Subcutaneous abdominal adipose tissue (tissue), 5 donors: Measurements from ENCODE around the gene CDK5RAP1.
"Not testable (repeated sequence)": the region's sequence is repeated elsewhere in the genome, so short reads cannot be mapped to it uniquely, and the experiment has no call there.

Experiments
- H3K27ac ChIP-seq: one replicate; pipeline ENCODE4 v1.7.0; 2013; ENCODE audit warnings: low read depth, mild to moderate bottlenecking, inconsistent platforms, low read length, moderate library complexity
- H3K27me3 ChIP-seq, 5 donors: one replicate each; pipeline ENCODE4 v1.7.0; 2013; ENCODE audit warnings: low read length in 5 of 5, inconsistent platforms in 1 of 5; ENCODE audit not compliant: control insufficient read depth in 5 of 5, insufficient read depth in 4 of 5
- H3K36me3 ChIP-seq, 5 donors: one replicate each; pipeline ENCODE4 v1.7.0; 2013; ENCODE audit warnings: low read length in 5 of 5; ENCODE audit not compliant: control insufficient read depth in 5 of 5, insufficient read depth in 5 of 5
- H3K4me1 ChIP-seq, 5 donors: one replicate each; pipeline ENCODE4 v1.7.0; 2013; ENCODE audit warnings: low read length in 5 of 5, mild to moderate bottlenecking in 3 of 5, moderate library complexity in 1 of 5; ENCODE audit not compliant: control insufficient read depth in 5 of 5, insufficient read depth in 5 of 5
- H3K4me3 ChIP-seq, 5 donors: one replicate each; pipeline ENCODE4 v1.7.0; 2013; ENCODE audit warnings: low read length in 5 of 5, low read depth in 1 of 5
- H3K9ac ChIP-seq, 5 donors: one replicate each; pipeline ENCODE4 v1.7.0; 2013; ENCODE audit warnings: low read length in 5 of 5, mild to moderate bottlenecking in 4 of 5, moderate library complexity in 3 of 5
- H3K9me3 ChIP-seq, 5 donors: one replicate each; pipeline ENCODE4 v1.7.0; 2013; ENCODE audit warnings: low read length in 5 of 5; ENCODE audit not compliant: control insufficient read depth in 5 of 5
- donor health status: healthy.
- donor health status: healthy.
- donor health status: healthy.
- donor health status: healthy.
- donor health status: healthy.

Gene CDK5RAP1

GRCh38 chr20:33407251-33407650, 5.9 kb upstream of the CDK5RAP1 start:
- Histone ChIP-seq H3K36me3 (peaks cover 2 to 54% (median 41%) of the 10 kb centered on the region in 5 donors), H3K9ac (no peak overlapping the region), H3K27ac (no peak overlapping the region), H3K27me3 (no peaks in the 10 kb centered on the region), H3K4me1 (peaks cover 0 to 2% (median 1%) of the 10 kb centered on the region in 5 donors), H3K4me3 (no peak overlapping the region), H3K9me3 (peaks cover 0 to 3% (median 0%) of the 10 kb centered on the region in 5 donors)

- Histone ChIP-seq H3K27me3 (no peaks in the 10 kb centered on the region), H3K36me3 (peaks cover 0 to 29% (median 25%) of the 10 kb centered on the region in 5 donors), H3K9me3 (peaks cover 0 to 3% (median 0%) of the 10 kb centered on the region in 5 donors), H3K9ac (no peak overlapping the region), H3K27ac (no peak overlapping the region), H3K4me3 (no peak overlapping the region), H3K4me1 (peaks cover 6 to 28% (median 25%) of the 10 kb centered on the region in 5 donors)
These were observed 3.0 kb upstream of the CDK5RAP1 start for GRCh38 chr20:33404281-33404680.

- peaks cover 6 to 29% (median 26%) of the 10 kb centered on the region in 5 donors for H3K4me1 ChIP-seq
- no peaks in the 10 kb centered on the region for H3K27me3 ChIP-seq
- H3K9me3 ChIP-seq: no peaks in the 10 kb centered on the region
- no peak overlapping the region for H3K27ac ChIP-seq
- H3K9ac ChIP-seq: peak overlapping the region; percentile 74 to 100 (median 99)
- peak overlapping the region; percentile 85 to 100 (median 98) for H3K4me3 ChIP-seq
- H3K36me3 ChIP-seq: peaks cover 0 to 8% (median 3%) of the 10 kb centered on the region in 5 donors
These were observed 626 bp upstream of the CDK5RAP1 start for GRCh38 chr20:33401921-33402369.

GRCh38 chr20:33400812-33401183, 521 bp downstream of the CDK5RAP1 start:
- no peaks in the 10 kb centered on the region for H3K9me3 ChIP-seq
- peak overlapping the region; percentile 74 to 100 (median 99) for H3K9ac ChIP-seq
- H3K4me1 ChIP-seq: peaks cover 6 to 29% (median 26%) of the 10 kb centered on the region in 5 donors
- peak overlapping the region; percentile 85 to 100 (median 98) for H3K4me3 ChIP-seq
- H3K27ac ChIP-seq: peak overlapping the region; percentile 67
- no peaks in the 10 kb centered on the region for H3K27me3 ChIP-seq
- peaks cover 0 to 16% (median 9%) of the 10 kb centered on the region in 5 donors for H3K36me3 ChIP-seq

GRCh38 chr20:33399924-33400323, 1.4 kb downstream of the CDK5RAP1 start:
- H3K27me3 ChIP-seq: no peaks in the 10 kb centered on the region
- peaks cover 0 to 22% (median 9%) of the 10 kb centered on the region in 5 donors for H3K36me3 ChIP-seq
- H3K4me1 ChIP-seq: peaks cover 6 to 29% (median 26%) of the 10 kb centered on the region in 5 donors
- H3K9me3 ChIP-seq: no peaks in the 10 kb centered on the region
- H3K9ac ChIP-seq: peak overlapping the region; percentile 74 to 100 (median 99)
- H3K27ac ChIP-seq: no peak overlapping the region
- H3K4me3 ChIP-seq: peak overlapping the region; percentile 85 to 100 (median 98)

- Histone ChIP-seq H3K9me3 (no peaks in the 10 kb centered on the region), H3K36me3 (peaks cover 11 to 66% (median 37%) of the 10 kb centered on the region in 5 donors), H3K4me1 (peaks cover 3 to 12% (median 10%) of the 10 kb centered on the region in 5 donors), H3K27me3 (no peaks in the 10 kb centered on the region), H3K4me3 (no peak overlapping the region), H3K27ac (no peak overlapping the region), H3K9ac (no peak overlapping the region)
These were observed 6.6 kb downstream of the CDK5RAP1 start for GRCh38 chr20:33394718-33395117.

GRCh38 chr20:33393609-33394008, 7.7 kb downstream of the CDK5RAP1 start:
- Histone ChIP-seq H3K36me3 (peaks cover 11 to 66% (median 37%) of the 10 kb centered on the region in 5 donors), H3K4me3 (no peak overlapping the region), H3K27ac (no peak overlapping the region), H3K9me3 (no peaks in the 10 kb centered on the region), H3K27me3 (no peaks in the 10 kb centered on the region), H3K4me1 (peaks cover 0 to 7% (median 4%) of the 10 kb centered on the region in 5 donors), H3K9ac (no peak overlapping the region)

- H3K36me3 ChIP-seq: peaks cover 11 to 70% (median 44%) of the 10 kb centered on the region in 5 donors
- no peaks in the 10 kb centered on the region for H3K27me3 ChIP-seq
- H3K9ac ChIP-seq: no peak overlapping the region
- peaks cover 0 to 7% (median 4%) of the 10 kb centered on the region in 5 donors for H3K4me1 ChIP-seq
- H3K9me3 ChIP-seq: no peaks in the 10 kb centered on the region
- no peak overlapping the region for H3K27ac ChIP-seq
- H3K4me3 ChIP-seq: no peak overlapping the region
These were observed 9.4 kb downstream of the CDK5RAP1 start for GRCh38 chr20:33391722-33392415.

- not testable (repeated sequence) for H3K9me3 ChIP-seq, H3K9ac ChIP-seq, H3K4me1 ChIP-seq, H3K27me3 ChIP-seq, H3K4me3 ChIP-seq, H3K27ac ChIP-seq
- H3K36me3 ChIP-seq: peaks cover 21 to 72% (median 53%) of the 10 kb centered on the region in 5 donors
These were observed 12.0 kb downstream of the CDK5RAP1 start for GRCh38 chr20:33389326-33389725.

- H3K9ac ChIP-seq: no peak overlapping the region
- no peaks in the 10 kb centered on the region for H3K27me3 ChIP-seq
- H3K27ac ChIP-seq: no peak overlapping the region
- H3K9me3 ChIP-seq: no peaks in the 10 kb centered on the region
- peaks cover 19 to 70% (median 49%) of the 10 kb centered on the region in 5 donors for H3K36me3 ChIP-seq
- no peak overlapping the region for H3K4me3 ChIP-seq
- H3K4me1 ChIP-seq: peaks cover 0 to 7% (median 4%) of the 10 kb centered on the region in 5 donors
These were observed 13.1 kb downstream of the CDK5RAP1 start for GRCh38 chr20:33388268-33388667.
